ENCODE data around the gene NACC2. TPM values are rescaled to one million over a fixed set of nuclear protein-coding genes. Genes with fewer than 3 reads are reported as not detected.

The NACC2 gene
- total and polyA plus RNA-seq, 9 of the 15 experiments (the other 6 are each of a cell fraction or from before 2014, with no cell fraction given) = 0.70 to 25.1 (median 5.6) TPM

- TF ChIP-seq ZNF780A (CRISPR knock-in tag; IDR thresholded peaks at IDR 0.05) = no peak
- TF ChIP-seq ELK3 (CRISPR knock-in tag; IDR thresholded peaks at IDR 0.05) = no peak
- TF ChIP-seq ZNF57 (CRISPR knock-in tag; IDR thresholded peaks at IDR 0.05) = no peak
- peak; percentile 97 for TF ChIP-seq RB1 (IDR thresholded peaks at IDR 0.05; ENCODE audit: low read depth)
- TF ChIP-seq HMG20A (CRISPR knock-in tag; conservative IDR thresholded peaks at IDR 0.05) = no peak
- no peak for TF ChIP-seq KDM2B (CRISPR knock-in tag; IDR thresholded peaks at IDR 0.05)
- no peak for TF ChIP-seq CBX1 (IDR thresholded peaks at IDR 0.05; ENCODE audit: low read depth)
- no peak for TF ChIP-seq MYBL2 (IDR thresholded peaks at IDR 0.05; ENCODE audit: low read depth)
- TF ChIP-seq MYBL2 (CRISPR knock-in tag; IDR thresholded peaks at IDR 0.05; ENCODE audit: borderline replicate concordance) = no peak
- TF ChIP-seq FOXO4 (CRISPR knock-in tag; IDR thresholded peaks at IDR 0.05) = no peak
- TF ChIP-seq IRF2 (CRISPR knock-in tag; IDR thresholded peaks at IDR 0.05) = no peak
- TF ChIP-seq GTF2A2 (tag; IDR thresholded peaks at IDR 0.05) = no peak
- TF ChIP-seq TCF15 (CRISPR knock-in tag; IDR thresholded peaks at IDR 0.05) = no peak
- no peak for TF ChIP-seq FOXJ3 (CRISPR knock-in tag; IDR thresholded peaks at IDR 0.05)
- peak in 1 of 2 experiments; percentile 91 for TF ChIP-seq AFF1 (IDR thresholded peaks at IDR 0.05; ENCODE audit: low read depth in 1 of 2, partially characterized antibody in 2 of 2)
- no peak for TF ChIP-seq TOE1 (IDR thresholded peaks at IDR 0.05; ENCODE audit: borderline replicate concordance)
- no peak for TF ChIP-seq TOE1 (CRISPR knock-in tag; IDR thresholded peaks at IDR 0.05; ENCODE audit: borderline replicate concordance, low read depth)
- TF ChIP-seq TAF15 (IDR thresholded peaks at IDR 0.05; ENCODE audit: low read depth, low read length) = no peak
- no peak for TF ChIP-seq ZBTB1 (CRISPR knock-in tag; IDR thresholded peaks at IDR 0.05; ENCODE audit: borderline replicate concordance, low read depth)
- peak in 1 of 2 experiments; percentile 99; a peak in 2 of 4 replicates for TF ChIP-seq ZNF639 (CRISPR knock-in tag; conservative IDR thresholded peaks at IDR 0.05 in 1 of 2, IDR thresholded peaks at IDR 0.05 in 1 of 2)
These were observed 133.8 kb downstream of the NACC2 start, which contains the start of gene UBAC1 (continued) for GRCh38 chr9:135961277-135961715.

Measured in K562 (cell line).